ENCODE results near the gene ZNF804B. TPM values are rescaled to one million over a fixed set of nuclear protein-coding genes. Genes with fewer than 3 reads are reported as not detected.

The ZNF804B gene
- total RNA-seq, 4 donors from 2014 or later, result not detected

DNA sequence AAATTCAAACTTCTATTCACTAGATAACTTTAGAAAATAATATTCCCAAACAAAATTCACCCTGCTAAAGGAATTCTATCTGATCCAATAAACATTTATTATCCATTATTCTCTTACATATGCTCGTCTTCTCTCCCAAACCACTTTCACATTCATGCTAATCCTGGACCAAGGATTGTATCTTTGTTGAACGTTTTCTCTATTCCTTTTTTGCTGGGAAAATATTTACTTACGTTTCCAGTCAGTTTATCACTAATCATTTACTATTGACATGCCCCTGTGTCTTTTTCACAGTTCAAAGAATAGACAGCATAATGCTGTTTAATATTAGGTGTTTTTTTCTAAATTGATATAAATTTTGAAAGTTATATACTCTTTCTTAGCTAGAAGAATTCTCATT lies 32.9 kb downstream of the ZNF804B start:
- intact Hi-C loops (cut with DNase I), result no loop called here
- DNase-seq, result no peak
- TF ChIP-seq, protein P1, sequence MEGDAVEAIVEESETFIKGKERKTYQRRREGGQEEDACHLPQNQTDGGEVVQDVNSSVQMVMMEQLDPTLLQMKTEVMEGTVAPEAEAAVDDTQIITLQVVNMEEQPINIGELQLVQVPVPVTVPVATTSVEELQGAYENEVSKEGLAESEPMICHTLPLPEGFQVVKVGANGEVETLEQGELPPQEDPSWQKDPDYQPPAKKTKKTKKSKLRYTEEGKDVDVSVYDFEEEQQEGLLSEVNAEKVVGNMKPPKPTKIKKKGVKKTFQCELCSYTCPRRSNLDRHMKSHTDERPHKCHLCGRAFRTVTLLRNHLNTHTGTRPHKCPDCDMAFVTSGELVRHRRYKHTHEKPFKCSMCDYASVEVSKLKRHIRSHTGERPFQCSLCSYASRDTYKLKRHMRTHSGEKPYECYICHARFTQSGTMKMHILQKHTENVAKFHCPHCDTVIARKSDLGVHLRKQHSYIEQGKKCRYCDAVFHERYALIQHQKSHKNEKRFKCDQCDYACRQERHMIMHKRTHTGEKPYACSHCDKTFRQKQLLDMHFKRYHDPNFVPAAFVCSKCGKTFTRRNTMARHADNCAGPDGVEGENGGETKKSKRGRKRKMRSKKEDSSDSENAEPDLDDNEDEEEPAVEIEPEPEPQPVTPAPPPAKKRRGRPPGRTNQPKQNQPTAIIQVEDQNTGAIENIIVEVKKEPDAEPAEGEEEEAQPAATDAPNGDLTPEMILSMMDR (IDR thresholded peaks at IDR 0.05), result no peak
- TF ChIP-seq POLR2A (IDR thresholded peaks at IDR 0.05), result no peak
- Histone ChIP-seq H3K27ac (no peak overlapping the region), H3K4me1 (no peaks in the 10 kb centered on the region), H3K4me3 (no peak overlapping the region), H3K27me3 (no peaks in the 10 kb centered on the region), H3K9me3 (no peaks in the 10 kb centered on the region), H3K36me3 (no peaks in the 10 kb centered on the region)
- WGBS, 2 donors, result 43% methylated on average over 3 of the region's 3 CpGs

DNA sequence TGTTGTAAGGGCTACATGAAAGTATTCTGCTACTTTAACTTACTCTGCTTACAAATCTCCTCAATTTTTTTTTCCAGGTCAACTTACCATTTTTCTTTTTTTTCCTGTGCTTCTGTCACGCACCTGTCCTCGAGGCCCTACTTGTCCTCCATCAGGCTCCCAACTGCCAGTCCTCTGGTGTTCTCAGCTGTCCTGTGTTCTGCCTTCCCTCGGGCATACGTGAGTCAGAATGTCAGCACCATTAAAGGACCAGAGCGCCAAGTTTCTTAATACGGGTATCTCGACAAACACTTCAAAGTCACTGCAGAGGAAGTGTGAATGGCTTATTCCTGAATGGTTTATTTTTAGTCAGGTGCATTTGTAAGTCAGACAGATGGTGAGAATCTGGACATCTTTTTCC lies 36.1 kb downstream of the ZNF804B start, which contains the start of gene TEX47:
TEX47 (minus strand) TSS at position 185 of the 400 bp plus-strand sequence. CDS start 795 bp downstream, outside the sequence.
- DNase-seq, result no peak
- Histone ChIP-seq H3K36me3 (no peaks in the 10 kb centered on the region), H3K9me3 (no peaks in the 10 kb centered on the region), H3K27ac (no peak within 1 kb of the TSS), H3K4me3 (no peak within 1 kb of the TSS), H3K4me1 (no peaks in the 10 kb centered on the region), H3K27me3 (no peaks in the 10 kb centered on the region)
- TF ChIP-seq, protein P1 (IDR thresholded peaks at IDR 0.05), result no peak
- TF ChIP-seq POLR2A (IDR thresholded peaks at IDR 0.05), result no peak
- intact Hi-C loops (cut with DNase I), result no loop called here
- WGBS, 2 donors, result 66 to 67% methylated on average over 7 of the region's 7 CpGs

DNA sequence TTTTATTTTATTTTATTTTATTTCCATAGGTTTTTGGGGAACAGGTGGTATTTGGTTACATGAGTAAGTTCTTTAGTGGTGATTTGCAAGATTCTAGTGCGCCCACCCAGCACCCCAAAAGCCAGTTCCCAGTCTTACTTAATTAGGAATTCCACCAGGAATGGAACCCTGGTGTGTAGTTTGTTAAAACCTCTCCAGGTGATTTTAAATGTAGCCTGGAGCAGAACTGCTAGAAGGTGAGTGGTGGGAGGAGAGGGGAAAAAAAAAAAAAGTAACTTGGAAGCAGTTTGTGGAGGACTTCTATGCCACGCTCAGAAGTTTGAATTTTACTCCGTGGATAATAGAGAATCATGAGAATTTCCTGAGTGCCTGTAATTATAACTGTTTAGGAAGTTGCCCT lies 41.5 kb downstream of the ZNF804B start:
- no peaks in the 10 kb centered on the region for H3K9me3 ChIP-seq
- no peaks in the 10 kb centered on the region for H3K27me3 ChIP-seq
- no peaks in the 10 kb centered on the region for H3K36me3 ChIP-seq
- no peak overlapping the region for H3K4me3 ChIP-seq
- TF ChIP-seq, protein P1 (IDR thresholded peaks at IDR 0.05), result no peak
- no peak for TF ChIP-seq POLR2A (IDR thresholded peaks at IDR 0.05)
- H3K4me1 ChIP-seq, result no peaks in the 10 kb centered on the region
- intact Hi-C loops (cut with DNase I), result no loop called here
- 62 to 67% methylated on average over 3 of the region's 3 CpGs for WGBS, 2 donors
- H3K27ac ChIP-seq, result no peak overlapping the region
- no peak for DNase-seq

- Histone ChIP-seq H3K9me3 (no peaks in the 10 kb centered on the region), H3K4me3 (no peak overlapping the region), H3K4me1 (no peaks in the 10 kb centered on the region), H3K27ac (no peak overlapping the region), H3K36me3 (no peaks in the 10 kb centered on the region), H3K27me3 (no peaks in the 10 kb centered on the region)
- no peak for DNase-seq
- intact Hi-C loops (cut with DNase I), result no loop called here
- TF ChIP-seq, protein P1 (IDR thresholded peaks at IDR 0.05), result no peak
- TF ChIP-seq POLR2A (IDR thresholded peaks at IDR 0.05), result no peak
- WGBS, 2 donors, result 70 to 71% methylated on average over 2 of the region's 2 CpGs
Measured at GRCh38 chr7:88806280-88807037, 47.0 kb downstream of the ZNF804B start.

DNA sequence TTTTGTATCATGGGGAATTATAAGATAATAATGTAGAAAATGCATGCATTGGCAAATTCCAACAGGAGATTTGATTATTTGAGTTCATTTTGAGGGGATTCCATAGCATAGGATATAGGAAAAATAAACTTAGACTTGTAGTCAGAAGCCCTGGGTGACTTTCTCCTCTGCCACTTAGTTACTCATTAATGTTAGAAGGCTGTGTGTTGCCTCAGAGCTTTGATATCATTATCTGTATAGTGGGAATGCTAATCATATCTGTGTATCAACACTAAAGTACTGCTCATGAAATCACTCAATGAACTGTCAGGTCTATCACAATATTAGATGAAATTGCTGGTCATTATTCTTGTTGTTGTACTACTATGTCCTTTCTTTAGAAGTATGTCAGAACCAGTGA lies 59.1 kb downstream of the ZNF804B start:
- Histone ChIP-seq H3K4me3 (no peak overlapping the region), H3K4me1 (no peaks in the 10 kb centered on the region), H3K27me3 (no peaks in the 10 kb centered on the region), H3K9me3 (no peaks in the 10 kb centered on the region), H3K27ac (no peak overlapping the region), H3K36me3 (no peaks in the 10 kb centered on the region)
- intact Hi-C loops (cut with DNase I), result no loop called here
- TF ChIP-seq POLR2A (IDR thresholded peaks at IDR 0.05), result no peak
- TF ChIP-seq, protein P1 (IDR thresholded peaks at IDR 0.05), result no peak
- no peak for DNase-seq

Measured in esophagus squamous epithelium (tissue), 5 donors.